Duodenal mucosa (tissue), 2 donors: ENCODE results near the gene TP73.

Experiments used
- H3K27ac ChIP-seq: one replicate; pipeline ENCODE4 v1.7.0; 2013; ENCODE audit warnings: low read depth, low read length
- H3K27me3 ChIP-seq, 2 donors: one replicate each; pipeline ENCODE4 v1.7.0; 2013; ENCODE audit warnings: low read length in 2 of 2, control low read depth in 1 of 2; ENCODE audit not compliant: insufficient read depth in 2 of 2, control insufficient read depth in 1 of 2
- H3K36me3 ChIP-seq, 2 donors: one replicate each; pipeline ENCODE4 v1.7.0; 2013; ENCODE audit warnings: low read length in 2 of 2, control low read depth in 1 of 2; ENCODE audit not compliant: insufficient read depth in 2 of 2, control insufficient read depth in 1 of 2
- H3K4me1 ChIP-seq, 2 donors: one replicate each; pipeline ENCODE4 v1.7.0; 2013; ENCODE audit warnings: low read length in 2 of 2, control low read depth in 1 of 2; ENCODE audit not compliant: insufficient read depth in 2 of 2, control insufficient read depth in 1 of 2
- H3K4me3 ChIP-seq, 2 donors: one replicate each; pipeline ENCODE4 v1.7.0; 2013; ENCODE audit warnings: low read length in 2 of 2, low read depth in 1 of 2
- H3K9ac ChIP-seq, 2 donors: one replicate each; pipeline ENCODE4 v1.7.0; 2013; ENCODE audit warnings: low read length in 2 of 2, low read depth in 1 of 2
- H3K9me3 ChIP-seq, 2 donors: one replicate each; pipeline ENCODE4 v1.7.0; 2013; ENCODE audit warnings: low read length in 2 of 2, control low read depth in 1 of 2; ENCODE audit not compliant: control insufficient read depth in 1 of 2

The TP73 gene

GRCh38 chr1:3733883-3734589 is 81.7 kb downstream of the TP73 start:
- Histone ChIP-seq H3K4me3 (no peak overlapping the region), H3K36me3 (peaks cover 0 to 11% of the 10 kb centered on the region in 2 donors), H3K27me3 (peaks cover 6 to 11% of the 10 kb centered on the region in 2 donors), H3K27ac (no peak overlapping the region), H3K9me3 (no peaks in the 10 kb centered on the region), H3K9ac (no peak overlapping the region), H3K4me1 (no peaks in the 10 kb centered on the region)

- Histone ChIP-seq H3K9me3 (no peaks in the 10 kb centered on the region), H3K4me3 (no peak overlapping the region), H3K4me1 (no peaks in the 10 kb centered on the region), H3K9ac (no peak overlapping the region), H3K27ac (no peak overlapping the region), H3K36me3 (peaks cover 0 to 11% of the 10 kb centered on the region in 2 donors), H3K27me3 (peaks cover 6 to 11% of the 10 kb centered on the region in 2 donors)
Measured at GRCh38 chr1:3734602-3735001, 82.3 kb downstream of the TP73 start.

GRCh38 chr1:3735027-3735681 is 82.8 kb downstream of the TP73 start:
- Histone ChIP-seq H3K36me3 (peaks cover 0 to 11% of the 10 kb centered on the region in 2 donors), H3K9ac (no peak overlapping the region), H3K4me1 (no peaks in the 10 kb centered on the region), H3K4me3 (no peak overlapping the region), H3K9me3 (no peaks in the 10 kb centered on the region), H3K27me3 (peaks cover 6 to 11% of the 10 kb centered on the region in 2 donors), H3K27ac (no peak overlapping the region)

- Histone ChIP-seq H3K9me3 (no peaks in the 10 kb centered on the region), H3K4me3 (no peak overlapping the region), H3K36me3 (peaks cover 0 to 11% of the 10 kb centered on the region in 2 donors), H3K27ac (no peak overlapping the region), H3K27me3 (peaks cover 6 to 11% of the 10 kb centered on the region in 2 donors), H3K9ac (no peak overlapping the region), H3K4me1 (no peaks in the 10 kb centered on the region)
Measured at GRCh38 chr1:3735688-3736087, 83.4 kb downstream of the TP73 start.

- Histone ChIP-seq H3K9ac (no peak overlapping the region), H3K27ac (no peak overlapping the region), H3K4me3 (no peak overlapping the region), H3K9me3 (no peaks in the 10 kb centered on the region), H3K4me1 (no peaks in the 10 kb centered on the region), H3K36me3 (peaks cover 0 to 11% of the 10 kb centered on the region in 2 donors), H3K27me3 (peaks cover 6 to 11% of the 10 kb centered on the region in 2 donors)
Measured at GRCh38 chr1:3736131-3736561, 83.8 kb downstream of the TP73 start.

- H3K36me3 ChIP-seq, result peaks cover 0 to 12% of the 10 kb centered on the region in 2 donors
- H3K27me3 ChIP-seq, result peaks cover 6 to 11% of the 10 kb centered on the region in 2 donors
- H3K27ac ChIP-seq, result no peak overlapping the region
- H3K9me3 ChIP-seq, result no peaks in the 10 kb centered on the region
- no peak overlapping the region for H3K9ac ChIP-seq
- no peaks in the 10 kb centered on the region for H3K4me1 ChIP-seq
- H3K4me3 ChIP-seq, result no peak overlapping the region
Measured at GRCh38 chr1:3736708-3737107, 84.4 kb downstream of the TP73 start.

- no peaks in the 10 kb centered on the region for H3K27me3 ChIP-seq
- no peak overlapping the region for H3K27ac ChIP-seq
- H3K36me3 ChIP-seq, result peaks cover 0 to 19% of the 10 kb centered on the region in 2 donors
- H3K4me1 ChIP-seq, result no peaks in the 10 kb centered on the region
- H3K9ac ChIP-seq, result no peak overlapping the region
- no peaks in the 10 kb centered on the region for H3K9me3 ChIP-seq
- no peak overlapping the region for H3K4me3 ChIP-seq
Measured at GRCh38 chr1:3738943-3739342, 86.6 kb downstream of the TP73 start.

- H3K36me3 ChIP-seq, result peaks cover 0 to 19% of the 10 kb centered on the region in 2 donors
- H3K27ac ChIP-seq, result no peak overlapping the region
- no peaks in the 10 kb centered on the region for H3K9me3 ChIP-seq
- no peaks in the 10 kb centered on the region for H3K27me3 ChIP-seq
- H3K4me1 ChIP-seq, result no peaks in the 10 kb centered on the region
- no peak overlapping the region for H3K4me3 ChIP-seq
- H3K9ac ChIP-seq, result no peak overlapping the region
Measured at GRCh38 chr1:3740042-3740441, 87.7 kb downstream of the TP73 start.

- Histone ChIP-seq H3K27ac (no peak overlapping the region), H3K9me3 (no peaks in the 10 kb centered on the region), H3K9ac (no peak overlapping the region), H3K27me3 (no peaks in the 10 kb centered on the region), H3K4me1 (no peaks in the 10 kb centered on the region), H3K36me3 (peaks cover 0 to 18% of the 10 kb centered on the region in 2 donors), H3K4me3 (no peak overlapping the region)
Measured at GRCh38 chr1:3740752-3741151, 88.4 kb downstream of the TP73 start.

- no peak overlapping the region for H3K4me3 ChIP-seq
- no peak overlapping the region for H3K27ac ChIP-seq
- peaks cover 0 to 17% of the 10 kb centered on the region in 2 donors for H3K36me3 ChIP-seq
- peaks cover 0 to 5% of the 10 kb centered on the region in 2 donors for H3K4me1 ChIP-seq
- no peaks in the 10 kb centered on the region for H3K27me3 ChIP-seq
- H3K9ac ChIP-seq, result no peak overlapping the region
- H3K9me3 ChIP-seq, result no peaks in the 10 kb centered on the region
Measured at GRCh38 chr1:3741566-3742438, 89.5 kb downstream of the TP73 start.
